Ovary (tissue), 9 donors: ENCODE measurements around the gene CFAP52. TPM values are rescaled to one million over a fixed set of nuclear protein-coding genes. Genes with fewer than 3 reads are reported as not detected.

Source experiments
- DNase-seq, 5 donors: peaks; one replicate each; pipeline ENCODE4 v3.0.0-alpha.2; 2019 to 2020
- H3K27ac ChIP-seq, 2 donors: fragments of 200-600 bp; one replicate each; pipeline versions ENCODE4 v1.5.1 to v1.8.0; 2019 to 2022
- H3K27me3 ChIP-seq: fragments of 200-600 bp; one replicate; pipeline ENCODE4 v1.8.0; 2022
- H3K36me3 ChIP-seq: fragments of 200-600 bp; sonication (generic); one replicate; pipeline ENCODE4 v1.5.1; 2019
- H3K4me1 ChIP-seq: one replicate; pipeline ENCODE4 v1.8.1; 2013; ENCODE audit warnings: mild to moderate bottlenecking, moderate library complexity; ENCODE audit not compliant: insufficient read depth
- H3K4me3 ChIP-seq: fragments of 200-600 bp; sonication (generic); one replicate; pipeline ENCODE4 v1.5.1; 2017
- H3K9me3 ChIP-seq, 2 donors: fragments of 200-600 bp in 1 of 2; sonication (generic) in 1 of 2; one replicate each; pipeline versions ENCODE4 v1.5.1 to v1.8.1; 2013 to 2019; ENCODE audit warnings: mild to moderate bottlenecking in 1 of 2, moderate library complexity in 1 of 2
- CTCF ChIP-seq, 3 donors: fragments of 450-650 bp in 2 of 3; fragments of 200-600 bp in 1 of 3; IDR thresholded peaks; one replicate each; pipeline versions ENCODE4 v1.5.1 to v1.8.0; 2016 to 2022; ENCODE audit warnings: antibody characterized with exemption in 3 of 3, mild to moderate bottlenecking in 1 of 3
- EP300 ChIP-seq: sonication (generic); formaldehyde crosslinking; IDR thresholded peaks from one replicate; pipeline ENCODE4 v1.6.1; 2017; ENCODE audit warnings: antibody characterized with exemption
- POLR2A ChIP-seq: fragments of 450-650 bp; IDR thresholded peaks from one replicate; pipeline ENCODE4 v1.6.1; 2017; ENCODE audit warnings: antibody characterized with exemption, mild to moderate bottlenecking, moderate library complexity
- WGBS, 3 donors: extraction: QIAGEN DNeasy Blood & Tissue Kit in 1 of 3; methylation state at CpG; one replicate each; pipeline versions ENCODE4 v1.1.5 to v1.1.7; 2013 to 2017; 5-methylcytosine and 5-hydroxymethylcytosine counted together
- intact Hi-C, 4 donors: fragments of 100-400 bp; cut with DNase I; formaldehyde crosslinking; loops; one replicate each; pipeline versions ENCODE4 v1.11.0 to v1.15.1; 2022 to 2023
- polyA plus RNA-seq, 2 donors: library from polyadenylated mRNA; stranded (reverse); fragments of 200-250 nt in 1 of 2; fragments of 350-450 nt in 1 of 2; fragmentation: Illumina TruSeq in 1 of 2; extraction: RNeasy Lipid Tissue Mini Kit (QIAGEN cat#74804) in 1 of 2; gene quantifications; one replicate each; pipeline ENCODE4 v1.2.3, GENCODE V29; 2013 to 2014
- total RNA-seq, 7 donors: library from RNA; depleted of rRNA in 2 of 7; stranded (reverse); fragments of >200 nt in 2 of 7; fragmentation: NEBNext Ultra II Directional in 3 of 7; extraction: Animal tissue kit (Norgen Biotek cat#: 25700) in 3 of 7; gene quantifications; one replicate each; pipeline versions ENCODE4 v1.1.0 to v1.2.4, GENCODE V29; 2016 to 2023
- donor health status: DM: no; HTN: no; CAD: no; lungs with moderate emphysema.
- donor health status: DM: no; HTN: no; CAD: no.
- donor health status: Bipolar disorder and iron deficiency.
- donor health status: DM: yes; HTN: yes; CAD: no.
- donor health status: DM: no; HTN: no; CAD: no.
- donor health status: DM: yes; HTN: yes; CAD: no.

Gene CFAP52
- total and polyA plus RNA-seq, 9 donors: 0.18 to 46.6 (median 1.1) TPM

- Histone ChIP-seq H3K36me3 (no peaks in the 10 kb centered on the region), H3K4me1 (no peaks in the 10 kb centered on the region), H3K4me3 (no peak overlapping the region), H3K27me3 (no peaks in the 10 kb centered on the region), H3K27ac (no peak overlapping the region), H3K9me3 (no peaks in the 10 kb centered on the region)
- intact Hi-C loops: no loop called here
- no peak for DNase-seq
- WGBS, 3 donors: 85 to 87% (median 86%) methylated on average over 4 of the region's 4 CpGs
- no peak for TF ChIP-seq POLR2A
- TF ChIP-seq CTCF (IDR thresholded peaks at IDR 0.05): no peak
- TF ChIP-seq EP300: no peak
Measured at GRCh38 chr17:9538626-9539025, 37.8 kb upstream of the CFAP52 start.

GRCh38 chr17:9541718-9542117 lies 34.7 kb upstream of the CFAP52 start:
- 93 to 96% (median 95%) methylated on average over 4 of the region's 4 CpGs for WGBS, 3 donors

GRCh38 chr17:9544221-9544620 lies 32.2 kb upstream of the CFAP52 start:
- no peak overlapping the region for H3K4me3 ChIP-seq
- DNase-seq: no peak
- H3K9me3 ChIP-seq: no peaks in the 10 kb centered on the region
- 80 to 82% (median 81%) methylated on average over 7 of the region's 7 CpGs for WGBS, 3 donors
- intact Hi-C loops: no loop called here
- TF ChIP-seq EP300: no peak
- TF ChIP-seq POLR2A: no peak
- no peak for TF ChIP-seq CTCF (IDR thresholded peaks at IDR 0.05)
- H3K27me3 ChIP-seq: no peaks in the 10 kb centered on the region
- no peak overlapping the region for H3K27ac ChIP-seq
- no peaks in the 10 kb centered on the region for H3K4me1 ChIP-seq
- no peaks in the 10 kb centered on the region for H3K36me3 ChIP-seq

More at GRCh38 chr17:9541718-9542117, 34.7 kb upstream of the CFAP52 start:
- no peak for DNase-seq
- no peaks in the 10 kb centered on the region for H3K9me3 ChIP-seq
- no peak overlapping the region for H3K27ac ChIP-seq
- intact Hi-C loops: no loop called here
- no peaks in the 10 kb centered on the region for H3K36me3 ChIP-seq
- TF ChIP-seq POLR2A (no peak), EP300 (no peak), CTCF (IDR thresholded peaks at IDR 0.05) (no peak)
- H3K27me3 ChIP-seq: no peaks in the 10 kb centered on the region
- H3K4me1 ChIP-seq: no peaks in the 10 kb centered on the region
- H3K4me3 ChIP-seq: no peak overlapping the region

GRCh38 chr17:9549215-9549614 lies 27.2 kb upstream of the CFAP52 start:
- no peak for DNase-seq
- no peaks in the 10 kb centered on the region for H3K36me3 ChIP-seq
- no peaks in the 10 kb centered on the region for H3K27me3 ChIP-seq
- no peaks in the 10 kb centered on the region for H3K4me1 ChIP-seq
- no peaks in the 10 kb centered on the region for H3K9me3 ChIP-seq
- 83 to 86% (median 83%) methylated on average over 2 of the region's 2 CpGs for WGBS, 3 donors
- intact Hi-C loops: no loop called here
- no peak overlapping the region for H3K4me3 ChIP-seq
- TF ChIP-seq POLR2A (no peak), CTCF (IDR thresholded peaks at IDR 0.05) (no peak), EP300 (no peak)
- H3K27ac ChIP-seq: no peak overlapping the region
